HCT116 (cell line): Measurements from ENCODE around the gene ADI1. TPM values are rescaled to one million over a fixed set of nuclear protein-coding genes. Genes with fewer than 3 reads are reported as not detected.

Experiments
- ATAC-seq: fragments of 200-7000 bp; cut with Tn5 transposase; 2 replicates; pipeline ENCODE4 v1.9.1; 2020; ENCODE audit warnings: mild to moderate bottlenecking, moderate library complexity
- BruUV-seq: library from RNA; stranded (reverse); fragments of 400-500 nt; replicated peaks from 2 replicates; lab custom pipeline; 2021; lab: Mats Ljungman, UMichigan
- CTCF ChIA-PET: fragments of 300-600 bp; sonication (Branson Sonifier 250); formaldehyde crosslinking; loops from one replicate; lab custom pipeline; 2021; ENCODE audit warnings: antibody characterized with exemption; lab: Charles Lee
- POLR2A ChIA-PET: fragments of 300-600, 350-600 bp; sonication (Branson Sonifier 250); formaldehyde crosslinking; loops from one replicate; lab custom pipeline; 2021; ENCODE audit warnings: antibody characterized with exemption; lab: Charles Lee
- RAD21 ChIA-PET, 2 experiments: fragments of 300-600 bp; sonication (Branson Sonifier 250); formaldehyde crosslinking; loops; one replicate each; lab custom pipeline; 2023; ENCODE audit warnings: low total read pairs in 2 of 2; ENCODE audit not compliant: uncharacterized antibody in 2 of 2, unreplicated experiment in 2 of 2, low non-redundant PET in 1 of 2; lab: Charles Lee
- DNase-seq: peaks from one replicate; pipeline ENCODE4 v3.0.0-alpha.2; 2010; ENCODE audit warnings: low read depth, low spot score
- H2AFZ ChIP-seq: fragments of 200-600 bp; shearing (Covaris generic), sonication (generic); 2 replicates; pipeline ENCODE4 v1.6.1; 2017; ENCODE audit warnings: low read depth, mixed run types, mixed read lengths, antibody characterized with exemption, low read length; ENCODE audit not compliant: poor library complexity, severe bottlenecking
- H3K27ac ChIP-seq: 2 replicates; pipeline ENCODE4 v1.5.1; 2012; ENCODE audit warnings: low read depth, low read length
- H3K27me3 ChIP-seq: fragments of 200-600 bp; sonication (generic); 2 replicates; pipeline ENCODE4 v1.6.1; 2016; ENCODE audit warnings: mixed run types, low read length, mixed read lengths; ENCODE audit not compliant: insufficient read depth
- H3K36me3 ChIP-seq, 2 experiments: fragments of 200-500 bp in 1 of 2; fragments of 200-600 bp in 1 of 2; sonication (Bioruptor generic) in 1 of 2; sonication (generic) in 1 of 2; 2 replicates each; pipeline versions ENCODE4 v1.5.1 to v1.6.1; 2014 to 2016; ENCODE audit warnings: low read length in 2 of 2, inconsistent platforms in 1 of 2, mixed read lengths in 1 of 2, mixed run types in 1 of 2; ENCODE audit not compliant: insufficient read depth in 2 of 2, control insufficient read depth in 1 of 2
- H3K4me1 ChIP-seq, 2 experiments: fragments of 200-600 bp in 1 of 2; sonication (generic) in 1 of 2; 2 replicates each; pipeline versions ENCODE4 v1.5.1 to v1.6.1; 2012 to 2017; ENCODE audit warnings: low read length in 2 of 2, inconsistent platforms in 1 of 2, mild to moderate bottlenecking in 1 of 2, mixed read lengths in 1 of 2, mixed run types in 1 of 2, moderate library complexity in 1 of 2; ENCODE audit not compliant: insufficient read depth in 2 of 2, control insufficient read depth in 1 of 2
- H3K4me2 ChIP-seq: fragments of 200-600 bp; sonication (generic); 2 replicates; pipeline ENCODE4 v1.6.1; 2017; ENCODE audit warnings: mixed run types, low read length, mixed read lengths
- H3K4me3 ChIP-seq, 2 experiments: fragments of 200-600 bp in 1 of 2; sonication (generic) in 1 of 2; replicated peaks in 1 of 2; 2 replicates each; pipeline ENCODE4 v1.5.1; 2011 to 2016; ENCODE audit warnings: low read length in 2 of 2, control low read depth in 1 of 2, low read depth in 1 of 2, mild to moderate bottlenecking in 1 of 2, mixed read lengths in 1 of 2, mixed run types in 1 of 2
- H3K79me2 ChIP-seq: fragments of 200-600 bp; sonication (generic); 2 replicates; pipeline ENCODE4 v1.6.1; 2017; ENCODE audit warnings: mild to moderate bottlenecking, mixed run types, low read length, moderate library complexity, mixed read lengths; ENCODE audit not compliant: insufficient read depth
- H3K9ac ChIP-seq: fragments of 200-600 bp; sonication (generic); 2 replicates; pipeline ENCODE4 v1.6.1; 2016; ENCODE audit warnings: low read length, mixed read lengths
- H3K9me2 ChIP-seq: fragments of 200-600 bp; sonication (generic), shearing (Covaris generic); 2 replicates; pipeline ENCODE4 v1.6.1; 2017; ENCODE audit warnings: mixed run types, mild to moderate bottlenecking, moderate library complexity; ENCODE audit not compliant: insufficient read depth
- H3K9me3 ChIP-seq, 2 experiments: fragments of 200-500 bp in 1 of 2; fragments of 200-600 bp in 1 of 2; sonication (Bioruptor generic) in 1 of 2; sonication (generic) in 1 of 2; 2 replicates each; pipeline ENCODE4 v1.6.1; 2014 to 2017; ENCODE audit warnings: low read length in 2 of 2, mixed read lengths in 2 of 2, inconsistent platforms in 1 of 2, low read depth in 1 of 2, mild to moderate bottlenecking in 1 of 2, mixed run types in 1 of 2, moderate library complexity in 1 of 2; ENCODE audit not compliant: control insufficient read depth in 1 of 2, insufficient read depth in 1 of 2
- H4K20me1 ChIP-seq: fragments of 200-600 bp; sonication (generic), shearing (Covaris generic); 2 replicates; pipeline ENCODE4 v1.6.1; 2017; ENCODE audit warnings: mixed run types, mild to moderate bottlenecking, moderate library complexity; ENCODE audit not compliant: insufficient read depth
- CBX3 ChIP-seq: IDR thresholded peaks from 2 replicates; pipeline ENCODE4 v1.6.1; 2012; ENCODE audit warnings: low read depth
- EGR1 ChIP-seq: IDR thresholded peaks from 2 replicates; pipeline ENCODE4 v1.6.1; 2012; ENCODE audit warnings: low read depth
- EZH2 ChIP-seq: fragments of 200-600 bp; sonication (generic); IDR thresholded peaks from 2 replicates; pipeline ENCODE4 v1.6.1; 2017; ENCODE audit warnings: antibody characterized with exemption, mixed run types
- JUND ChIP-seq: IDR thresholded peaks from 2 replicates; pipeline ENCODE4 v1.6.1; 2012
- RAD21 ChIP-seq: IDR thresholded peaks from 2 replicates; pipeline ENCODE4 v1.6.1; 2012; ENCODE audit warnings: low read depth, mild to moderate bottlenecking
- SIN3A ChIP-seq: IDR thresholded peaks from 2 replicates; pipeline ENCODE4 v1.6.1; 2012; ENCODE audit warnings: low read depth
- SRF ChIP-seq: IDR thresholded peaks from 2 replicates; pipeline ENCODE4 v1.6.1; 2012; ENCODE audit warnings: low read depth
- TCF7L2 ChIP-seq: IDR thresholded peaks from 2 replicates; pipeline ENCODE4 v1.7.0; 2011; ENCODE audit warnings: borderline replicate concordance, inconsistent platforms; ENCODE audit not compliant: insufficient read depth, insufficient read length; ENCODE audit errors: extremely low read depth
- YY1 ChIP-seq: IDR thresholded peaks from 2 replicates; pipeline ENCODE4 v1.6.1; 2011; ENCODE audit warnings: low read length, low read depth, moderate library complexity, mild to moderate bottlenecking; ENCODE audit not compliant: insufficient replicate concordance; ENCODE audit errors: extremely low read depth
- ZNF274 ChIP-seq: fragments of 200-500 bp; sonication (Bioruptor generic); IDR thresholded peaks from 2 replicates; pipeline ENCODE4 v1.6.1; 2014; ENCODE audit warnings: mild to moderate bottlenecking, low read depth, low read length, inconsistent platforms
- intact Hi-C: fragments of 100-400 bp; cut with micrococcal nuclease; formaldehyde crosslinking; loops from 2 replicates; pipeline ENCODE4 v1.10.0; 2022
- total RNA-seq: library from RNA; stranded (reverse); gene quantifications from one replicate; pipeline ENCODE4 v1.2.1, GENCODE V29; 2021; ENCODE audit not compliant: unreplicated experiment
- TF ChIP-seq, protein P1 (sequence below): IDR thresholded peaks from 2 replicates; pipeline ENCODE4 v1.6.1; 2012
- TF ChIP-seq, protein P2 (sequence below): IDR thresholded peaks from 2 replicates; pipeline ENCODE4 v1.6.1; 2012
- TF ChIP-seq, protein P3 (sequence below): IDR thresholded peaks from 2 replicates; pipeline ENCODE4 v1.6.1; 2012; ENCODE audit warnings: low read depth

The ADI1 gene
- total RNA-seq, 1 experiment from 2014 or later = 27.0 TPM

DNA sequence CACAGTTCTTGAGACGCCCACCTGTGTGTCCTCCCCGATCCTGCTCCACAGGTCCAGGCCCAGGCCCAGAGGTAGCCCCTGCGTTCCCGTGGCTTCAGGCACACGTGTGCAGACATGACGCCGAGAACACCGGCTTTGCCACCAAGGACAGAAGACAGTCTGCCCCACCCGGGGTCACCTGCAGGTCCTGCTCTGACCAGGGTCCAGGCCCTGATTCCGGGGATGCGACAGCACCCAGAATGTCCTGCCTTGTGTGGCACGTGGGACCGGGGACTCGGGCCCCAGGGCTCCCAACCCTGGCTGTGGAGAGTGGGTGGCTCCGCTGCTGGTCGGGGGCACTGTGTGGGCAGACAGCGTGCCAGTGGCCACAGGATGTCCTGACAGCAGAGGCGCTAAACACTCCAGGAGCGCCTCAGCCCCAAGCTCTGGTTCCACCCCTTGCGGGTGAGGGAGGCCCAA, 36.9 kb downstream of the ADI1 start:
- no peaks in the 10 kb centered on the region for H3K9me2 ChIP-seq
- H3K9ac ChIP-seq = no peak overlapping the region
- ChIA-PET POLR2A (no interaction called here), RAD21 (no interaction called here), CTCF (no interaction called here)
- H3K27ac ChIP-seq = no peak overlapping the region
- H3K9me3 ChIP-seq = no peaks in the 10 kb centered on the region
- no peaks in the 10 kb centered on the region for H3K27me3 ChIP-seq
- H3K4me3 ChIP-seq = no peak overlapping the region
- no peak overlapping the region for H3K4me2 ChIP-seq
- no TSS peak for BruUV-seq
- no peaks in the 10 kb centered on the region for H3K36me3 ChIP-seq
- ATAC-seq (no peak), DNase-seq (no peak)
- intact Hi-C loops = no loop called here
- no peaks in the 10 kb centered on the region for H3K79me2 ChIP-seq
- TF ChIP-seq YY1 = no peak
- no peak for TF ChIP-seq SRF
- TF ChIP-seq RAD21 = no peak
- no peak for TF ChIP-seq EZH2
- TF ChIP-seq TCF7L2 = no peak
- TF ChIP-seq SIN3A = no peak
- no peak for TF ChIP-seq ZNF274
- no peak for TF ChIP-seq EGR1
- TF ChIP-seq JUND = no peak
- no peak for TF ChIP-seq CBX3
- TF ChIP-seq, protein P1, sequence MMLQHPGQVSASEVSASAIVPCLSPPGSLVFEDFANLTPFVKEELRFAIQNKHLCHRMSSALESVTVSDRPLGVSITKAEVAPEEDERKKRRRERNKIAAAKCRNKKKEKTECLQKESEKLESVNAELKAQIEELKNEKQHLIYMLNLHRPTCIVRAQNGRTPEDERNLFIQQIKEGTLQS = no peak
- TF ChIP-seq, protein P2, sequence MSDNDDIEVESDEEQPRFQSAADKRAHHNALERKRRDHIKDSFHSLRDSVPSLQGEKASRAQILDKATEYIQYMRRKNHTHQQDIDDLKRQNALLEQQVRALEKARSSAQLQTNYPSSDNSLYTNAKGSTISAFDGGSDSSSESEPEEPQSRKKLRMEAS = no peak
- TF ChIP-seq, protein P3, sequence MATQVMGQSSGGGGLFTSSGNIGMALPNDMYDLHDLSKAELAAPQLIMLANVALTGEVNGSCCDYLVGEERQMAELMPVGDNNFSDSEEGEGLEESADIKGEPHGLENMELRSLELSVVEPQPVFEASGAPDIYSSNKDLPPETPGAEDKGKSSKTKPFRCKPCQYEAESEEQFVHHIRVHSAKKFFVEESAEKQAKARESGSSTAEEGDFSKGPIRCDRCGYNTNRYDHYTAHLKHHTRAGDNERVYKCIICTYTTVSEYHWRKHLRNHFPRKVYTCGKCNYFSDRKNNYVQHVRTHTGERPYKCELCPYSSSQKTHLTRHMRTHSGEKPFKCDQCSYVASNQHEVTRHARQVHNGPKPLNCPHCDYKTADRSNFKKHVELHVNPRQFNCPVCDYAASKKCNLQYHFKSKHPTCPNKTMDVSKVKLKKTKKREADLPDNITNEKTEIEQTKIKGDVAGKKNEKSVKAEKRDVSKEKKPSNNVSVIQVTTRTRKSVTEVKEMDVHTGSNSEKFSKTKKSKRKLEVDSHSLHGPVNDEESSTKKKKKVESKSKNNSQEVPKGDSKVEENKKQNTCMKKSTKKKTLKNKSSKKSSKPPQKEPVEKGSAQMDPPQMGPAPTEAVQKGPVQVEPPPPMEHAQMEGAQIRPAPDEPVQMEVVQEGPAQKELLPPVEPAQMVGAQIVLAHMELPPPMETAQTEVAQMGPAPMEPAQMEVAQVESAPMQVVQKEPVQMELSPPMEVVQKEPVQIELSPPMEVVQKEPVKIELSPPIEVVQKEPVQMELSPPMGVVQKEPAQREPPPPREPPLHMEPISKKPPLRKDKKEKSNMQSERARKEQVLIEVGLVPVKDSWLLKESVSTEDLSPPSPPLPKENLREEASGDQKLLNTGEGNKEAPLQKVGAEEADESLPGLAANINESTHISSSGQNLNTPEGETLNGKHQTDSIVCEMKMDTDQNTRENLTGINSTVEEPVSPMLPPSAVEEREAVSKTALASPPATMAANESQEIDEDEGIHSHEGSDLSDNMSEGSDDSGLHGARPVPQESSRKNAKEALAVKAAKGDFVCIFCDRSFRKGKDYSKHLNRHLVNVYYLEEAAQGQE = no peak
- H3K4me1 ChIP-seq = no peaks in the 10 kb centered on the region
- no peaks in the 10 kb centered on the region for H4K20me1 ChIP-seq
- no peak overlapping the region for H2AFZ ChIP-seq
